ENCODE results near the gene CHN1.

CHN1 gene

DNA sequence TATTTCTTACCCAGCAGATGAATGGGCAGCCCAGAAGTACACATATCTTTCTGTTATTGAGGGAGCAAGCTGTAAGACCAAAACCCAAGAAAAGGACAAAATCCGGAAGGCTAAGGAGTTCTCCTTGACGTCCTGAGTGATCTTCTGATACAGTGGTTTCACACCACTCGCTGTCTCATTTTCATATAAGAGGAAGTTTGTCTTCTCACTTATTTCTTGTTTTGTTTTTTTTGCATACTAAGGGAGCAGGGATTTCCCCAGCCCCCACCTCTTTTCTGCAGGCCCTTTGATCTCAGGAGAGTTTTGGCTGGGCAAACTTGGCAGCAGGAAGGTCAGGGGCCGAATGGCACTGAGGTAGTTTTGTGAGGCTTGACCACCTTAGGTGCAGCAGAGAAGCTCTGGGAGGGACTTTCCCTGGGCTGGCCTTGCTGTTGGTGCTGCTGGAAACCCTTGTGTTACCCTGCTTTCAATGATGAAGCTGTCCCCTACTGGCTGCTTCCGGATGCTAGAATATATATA lies 254.2 kb downstream of the CHN1 start:
- in situ Hi-C loops (cut with MboI; ENCODE audit: low sequenced_read_pairs): loop anchor here (25.0 kb wide), 1 partner anchor 236 kb away; no protein-coding TSS in a partner anchor

DNA sequence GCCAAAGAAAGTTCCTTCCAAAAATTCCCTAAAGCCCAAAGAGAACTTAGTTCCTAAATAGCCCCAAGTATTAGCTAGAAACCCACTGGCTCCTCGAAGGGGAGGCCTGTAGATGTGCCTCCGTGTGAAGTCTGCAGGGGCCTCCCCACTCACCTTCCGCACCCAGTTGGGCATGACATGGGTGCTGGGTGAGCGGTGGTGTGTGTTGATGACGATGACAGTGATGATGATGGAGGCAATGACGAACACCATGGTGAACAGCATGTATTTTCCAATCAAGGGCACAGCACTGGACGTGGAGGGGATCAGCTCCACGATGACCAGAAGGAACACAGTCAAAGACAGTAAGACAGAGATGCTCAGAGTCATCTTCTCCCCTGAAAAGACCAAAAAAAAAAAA lies 255.4 kb downstream of the CHN1 start:
- in situ Hi-C loops (cut with MboI; ENCODE audit: low sequenced_read_pairs): loop anchor here (25.0 kb wide), 1 partner anchor 238 kb away; no protein-coding TSS in a partner anchor

DNA sequence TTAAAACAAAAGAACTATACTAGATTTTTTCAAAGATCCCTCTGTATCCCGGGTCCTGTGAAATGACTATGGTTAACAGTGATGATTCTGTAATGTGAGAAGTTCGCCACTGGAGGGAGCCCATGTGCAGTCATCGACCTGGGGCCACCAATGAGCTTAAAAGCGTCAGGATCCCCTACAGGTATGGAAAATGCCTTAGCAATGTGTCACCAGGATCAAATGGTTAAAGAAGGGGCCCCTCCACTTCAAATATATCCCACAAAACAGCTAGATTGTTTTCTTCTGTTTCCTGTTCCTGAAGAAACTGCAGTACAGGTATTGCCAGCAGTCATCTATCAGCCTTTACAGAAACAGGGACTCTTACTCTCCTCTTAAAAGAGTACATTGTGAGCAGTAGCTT lies 256.2 kb downstream of the CHN1 start:
- in situ Hi-C loops (cut with MboI; ENCODE audit: low sequenced_read_pairs): no loop called here
